Memory B cell (primary cell): Measurements from ENCODE around the gene RAPGEF1.
"Not testable (repeated sequence)": the region's sequence is repeated elsewhere in the genome, so short reads cannot be mapped to it uniquely, and the experiment has no call there.

ENCODE experiments used
- ATAC-seq: fragments of 150-1000 bp; cut with Tn5 transposase; 2 replicates; pipeline ENCODE4 v1.10.0; 2021; ENCODE audit warnings: low read depth, mild to moderate bottlenecking, moderate library complexity
- DNase-seq, 2 donors: peaks; one replicate each; pipeline ENCODE4 v3.0.0; 2022; ENCODE audit warnings: low spot score in 2 of 2
- H3K27ac Mint-ChIP-seq: one replicate; pipeline ENCODE4 v1.8.0; 2022; ENCODE audit warnings: mild to moderate bottlenecking, moderate library complexity, mixed read lengths
- H3K27me3 Mint-ChIP-seq: one replicate; pipeline ENCODE4 v1.8.0; 2022; ENCODE audit warnings: mixed read lengths
- H3K36me3 Mint-ChIP-seq: one replicate; pipeline ENCODE4 v1.8.0; 2022; ENCODE audit warnings: mild to moderate bottlenecking, mixed read lengths
- H3K4me1 Mint-ChIP-seq: one replicate; pipeline ENCODE4 v1.8.0; 2022; ENCODE audit warnings: mixed read lengths
- H3K4me3 Mint-ChIP-seq: one replicate; pipeline ENCODE4 v1.8.0; 2022; ENCODE audit warnings: mild to moderate bottlenecking, moderate library complexity, mixed read lengths
- H3K9me3 Mint-ChIP-seq: one replicate; pipeline ENCODE4 v1.8.0; 2022; ENCODE audit warnings: mixed read lengths

The RAPGEF1 gene

DNA sequence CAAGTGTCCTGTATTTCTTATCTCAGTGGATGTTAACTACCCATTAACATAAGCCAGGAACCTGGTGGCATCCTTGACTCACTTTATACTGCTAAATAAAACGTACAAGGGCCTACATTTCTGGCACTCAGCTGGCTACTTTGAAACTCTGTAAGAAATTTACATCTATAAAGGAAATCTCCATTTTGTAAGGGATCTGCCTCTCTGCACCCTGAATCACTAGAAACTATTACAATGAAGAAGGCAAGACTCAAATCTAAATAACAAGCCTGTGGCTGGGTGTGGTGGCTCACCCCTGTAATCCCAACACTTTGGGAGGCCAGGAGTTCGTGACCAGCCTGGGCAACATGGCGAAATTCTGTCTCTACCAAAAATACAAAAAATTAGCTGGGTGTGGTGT lies 51.5 kb downstream of the RAPGEF1 start:
- H3K36me3 Mint-ChIP-seq: peaks cover 3% of the 10 kb centered on the region
- no peaks in the 10 kb centered on the region for H3K9me3 Mint-ChIP-seq
- ATAC-seq: no peak
- H3K4me1 Mint-ChIP-seq: peaks cover 54% of the 10 kb centered on the region
- DNase-seq: no peak
- no peak overlapping the region for H3K4me3 Mint-ChIP-seq
- peak overlapping the region; percentile 93 for H3K27ac Mint-ChIP-seq
- no peaks in the 10 kb centered on the region for H3K27me3 Mint-ChIP-seq

DNA sequence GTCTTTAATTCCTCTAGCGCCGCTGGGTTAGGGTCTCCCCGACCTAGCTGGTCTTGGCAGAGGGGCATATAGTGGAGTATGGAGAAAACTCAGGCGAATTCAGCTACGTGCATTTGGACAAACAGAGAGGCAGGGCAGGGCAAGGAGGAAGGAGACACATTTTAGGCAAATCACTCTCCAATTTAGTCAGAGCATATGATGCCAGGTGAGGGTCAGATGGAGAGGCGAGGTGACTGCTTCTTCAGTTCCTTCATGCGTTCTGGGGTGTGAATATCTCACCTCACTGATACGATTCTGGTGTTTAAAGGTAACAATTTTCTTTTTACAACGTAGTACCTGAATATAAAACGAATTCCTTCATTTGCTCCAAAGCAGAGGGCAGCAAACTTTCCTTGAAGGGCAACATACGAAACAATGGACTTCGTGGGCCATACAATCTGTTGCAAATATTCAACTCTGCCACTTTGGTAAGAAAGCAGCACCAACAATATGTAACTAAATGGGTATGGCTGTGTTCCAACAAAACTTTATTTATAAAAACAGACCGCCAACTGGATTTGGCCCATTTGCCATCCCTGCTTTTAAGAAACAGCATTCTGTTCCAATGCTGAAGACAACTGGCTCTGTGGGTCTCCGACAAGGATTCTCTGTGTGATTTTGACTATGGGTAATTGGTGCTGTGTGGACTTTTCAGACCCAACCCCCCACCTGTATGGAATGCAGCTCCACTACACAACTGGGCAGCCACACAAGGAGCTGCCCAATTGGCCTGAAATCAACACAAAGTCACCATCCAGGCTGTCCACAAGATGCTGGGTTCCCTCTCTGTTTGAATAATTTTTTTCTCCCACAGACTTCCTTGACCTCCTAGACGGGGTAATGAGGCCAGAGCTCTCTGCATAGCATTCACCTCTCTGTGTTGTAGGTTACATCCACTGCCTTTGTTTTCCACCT lies 53.8 kb downstream of the RAPGEF1 start:
- H3K4me1 Mint-ChIP-seq: peaks cover 55% of the 10 kb centered on the region
- peaks cover 3% of the 10 kb centered on the region for H3K36me3 Mint-ChIP-seq

DNA sequence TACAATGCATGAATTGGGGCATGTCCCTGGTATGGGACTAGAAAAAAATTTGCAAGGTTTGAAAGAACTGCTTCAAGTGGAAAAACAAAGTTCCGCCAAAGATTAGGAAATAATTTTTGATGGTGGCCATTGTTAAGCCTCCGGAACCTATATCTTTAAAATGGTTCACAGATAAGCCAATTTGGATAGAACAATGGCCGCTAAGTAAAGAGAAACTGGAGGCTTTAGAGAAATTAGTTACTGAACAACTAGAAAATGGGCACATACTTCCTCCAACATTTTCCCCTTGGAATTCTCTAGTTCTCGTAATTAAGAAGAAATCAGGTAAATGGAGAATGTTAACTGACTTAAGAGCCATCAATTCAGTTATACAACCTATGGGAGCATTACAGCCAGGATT lies 56.8 kb downstream of the RAPGEF1 start:
- H3K36me3 Mint-ChIP-seq, DNase-seq, H3K27me3 Mint-ChIP-seq, ATAC-seq, H3K4me3 Mint-ChIP-seq, H3K9me3 Mint-ChIP-seq: not testable (repeated sequence)
- H3K4me1 Mint-ChIP-seq: peaks cover 67% of the 10 kb centered on the region
- H3K27ac Mint-ChIP-seq: peak overlapping the region; percentile 35

More for the DNA sequence above, 53.8 kb downstream of the RAPGEF1 start:
- peak; percentile 97 for ATAC-seq
- DNase-seq: no peak
- Mint-ChIP-seq H3K4me3 (peak overlapping the region; percentile 75), H3K27me3 (no peaks in the 10 kb centered on the region), H3K27ac (peak overlapping the region; percentile 93), H3K9me3 (no peaks in the 10 kb centered on the region)

DNA sequence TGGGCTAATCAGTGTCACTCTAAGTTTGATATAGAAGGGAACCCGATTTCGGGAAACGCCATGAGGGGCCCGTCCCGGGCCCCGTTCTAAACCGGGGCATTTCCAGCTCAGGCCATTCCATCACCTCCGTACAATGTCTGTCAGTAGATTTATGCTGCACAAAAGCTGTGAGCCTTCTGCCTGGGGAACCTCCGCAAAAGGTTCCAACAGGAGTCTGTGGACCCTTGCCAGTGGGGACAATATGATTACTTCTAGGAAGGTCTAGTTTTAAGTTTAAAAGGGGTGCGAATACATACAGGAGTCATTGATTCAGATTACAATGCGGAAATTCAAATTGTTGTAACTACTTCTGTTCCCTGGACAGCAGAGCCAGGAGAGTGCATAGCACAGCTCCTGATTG lies 57.6 kb downstream of the RAPGEF1 start:
- no peaks in the 10 kb centered on the region for H3K9me3 Mint-ChIP-seq
- H3K4me1 Mint-ChIP-seq: peaks cover 68% of the 10 kb centered on the region
- no peak overlapping the region for H3K4me3 Mint-ChIP-seq
- H3K27me3 Mint-ChIP-seq: no peaks in the 10 kb centered on the region
- ATAC-seq: no peak
- H3K27ac Mint-ChIP-seq: peak overlapping the region; percentile 97
- no peaks in the 10 kb centered on the region for H3K36me3 Mint-ChIP-seq
- DNase-seq: no peak

DNA sequence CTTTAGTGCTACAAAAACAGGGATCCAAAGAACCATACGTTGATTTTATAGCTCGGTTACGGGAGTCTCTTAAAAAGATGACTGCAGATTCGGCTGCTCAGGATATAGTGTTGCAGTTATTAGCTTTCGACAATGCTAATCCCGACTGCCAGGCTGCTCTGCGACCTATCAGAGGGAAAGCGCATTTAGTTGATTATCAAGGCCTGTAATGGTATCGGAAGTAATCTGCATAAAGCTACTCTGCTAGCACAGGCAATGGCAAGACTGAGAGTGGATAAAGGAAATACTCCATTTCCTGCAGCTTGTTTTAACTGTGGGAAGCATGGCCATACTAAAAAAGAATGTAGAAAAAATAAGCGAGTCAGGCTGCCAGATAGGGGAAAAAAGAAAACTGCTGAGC lies 58.0 kb downstream of the RAPGEF1 start:
- Mint-ChIP-seq H3K4me1 (peaks cover 72% of the 10 kb centered on the region), H3K4me3 (peak overlapping the region; percentile 2), H3K27ac (peak overlapping the region; percentile 97)
- ATAC-seq, H3K9me3 Mint-ChIP-seq, H3K36me3 Mint-ChIP-seq, H3K27me3 Mint-ChIP-seq, DNase-seq: not testable (repeated sequence)

DNA sequence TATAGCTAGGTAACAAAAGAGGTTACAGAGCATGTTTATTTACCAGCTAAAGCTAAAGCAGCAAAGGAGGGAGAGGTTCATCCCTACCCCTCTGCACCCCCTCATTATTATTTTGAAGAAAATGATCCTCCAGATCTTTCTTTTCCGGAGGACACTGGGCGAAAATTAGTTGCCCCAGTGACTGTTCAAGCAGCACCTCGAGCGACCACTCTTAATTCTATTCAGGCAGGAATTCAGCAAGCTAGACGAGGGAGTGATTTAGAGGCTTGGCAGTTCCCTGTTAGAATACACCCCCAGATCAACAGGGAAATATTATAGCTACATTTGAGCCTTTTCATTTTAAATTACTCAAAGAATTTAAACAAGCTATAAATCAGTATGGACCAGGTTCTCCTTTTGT lies 58.8 kb downstream of the RAPGEF1 start:
- DNase-seq, ATAC-seq, H3K4me3 Mint-ChIP-seq, H3K9me3 Mint-ChIP-seq, H3K27me3 Mint-ChIP-seq, H3K36me3 Mint-ChIP-seq: not testable (repeated sequence)
- Mint-ChIP-seq H3K4me1 (peaks cover 75% of the 10 kb centered on the region), H3K27ac (peak overlapping the region; percentile 97)

DNA sequence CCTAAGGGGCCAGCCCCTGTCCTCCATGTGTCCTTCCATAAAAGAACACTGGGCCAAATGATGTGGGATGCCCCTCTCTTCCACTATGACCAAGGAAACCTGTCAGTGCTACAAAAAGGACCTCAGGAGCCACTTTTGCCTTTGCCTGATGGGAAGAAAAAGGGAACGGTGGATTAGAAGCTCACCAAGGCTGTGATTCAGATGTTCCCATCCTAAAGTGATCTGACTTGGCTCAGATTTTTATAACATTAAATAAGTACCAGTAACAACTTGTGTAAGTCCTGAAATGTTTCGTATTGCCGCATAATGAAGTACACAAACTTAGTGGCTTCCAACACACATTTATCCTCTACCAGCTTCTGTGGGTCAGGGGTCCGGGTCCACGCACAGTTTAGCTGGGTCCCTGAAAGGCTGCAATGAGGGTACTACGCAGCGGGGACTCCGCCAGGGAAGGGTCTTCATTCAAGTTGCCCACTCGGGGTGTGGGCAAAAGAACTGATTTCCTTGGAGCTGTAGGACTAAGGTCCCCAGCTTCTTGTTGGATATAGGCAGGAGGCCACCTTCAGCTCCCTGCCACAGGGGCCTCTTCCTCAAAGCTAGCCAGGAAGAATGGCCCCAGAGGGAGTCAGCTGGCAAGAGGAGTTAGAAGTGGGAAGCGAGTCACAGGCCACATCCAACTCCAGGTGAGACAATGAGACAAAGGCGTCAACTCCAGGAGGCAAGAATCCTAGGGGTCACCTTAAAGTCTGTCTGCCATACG lies 60.4 kb downstream of the RAPGEF1 start:
- ATAC-seq: no peak
- H3K9me3 Mint-ChIP-seq: no peaks in the 10 kb centered on the region
- no peak overlapping the region for H3K4me3 Mint-ChIP-seq
- peak overlapping the region; percentile 97 for H3K27ac Mint-ChIP-seq
- H3K36me3 Mint-ChIP-seq: peaks cover 7% of the 10 kb centered on the region
- no peaks in the 10 kb centered on the region for H3K27me3 Mint-ChIP-seq
- DNase-seq: no peak
- peaks cover 76% of the 10 kb centered on the region for H3K4me1 Mint-ChIP-seq

DNA sequence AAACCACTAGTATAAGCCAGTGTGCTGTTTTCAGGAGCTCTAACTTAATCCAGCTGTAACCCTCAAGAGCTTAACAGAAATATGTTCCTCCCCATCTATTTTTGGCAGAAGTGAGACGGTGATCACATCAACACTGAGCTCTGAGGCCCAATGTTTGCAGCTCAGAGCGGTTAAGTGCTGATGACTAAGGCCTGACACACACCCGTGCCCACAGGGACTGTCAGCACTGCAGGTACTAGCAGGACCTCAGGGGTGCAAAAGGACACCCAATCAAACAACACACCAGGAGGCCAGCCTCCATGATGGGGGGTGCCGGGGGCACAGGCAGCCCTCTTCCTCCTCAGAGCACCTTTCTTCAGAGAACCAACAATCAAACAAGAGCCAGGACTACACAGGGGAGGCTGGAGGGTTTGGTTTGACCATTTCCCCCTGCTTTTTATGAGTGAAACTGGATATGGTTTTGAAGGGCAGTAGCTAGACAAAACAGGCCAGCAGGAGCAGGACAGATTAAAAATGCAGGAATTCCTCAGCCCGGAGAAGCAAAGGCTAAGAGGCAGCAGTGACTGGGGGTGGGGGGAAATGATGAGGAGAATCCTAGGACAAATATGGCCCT lies 61.3 kb downstream of the RAPGEF1 start:
- ATAC-seq (peak; percentile 67), DNase-seq (peak in 1 of 2 donors; percentile 30)
- Mint-ChIP-seq H3K36me3 (peaks cover 7% of the 10 kb centered on the region), H3K27ac (peak overlapping the region; percentile 97), H3K27me3 (no peaks in the 10 kb centered on the region), H3K9me3 (no peaks in the 10 kb centered on the region), H3K4me1 (peaks cover 74% of the 10 kb centered on the region), H3K4me3 (peak overlapping the region; percentile 69)

DNA sequence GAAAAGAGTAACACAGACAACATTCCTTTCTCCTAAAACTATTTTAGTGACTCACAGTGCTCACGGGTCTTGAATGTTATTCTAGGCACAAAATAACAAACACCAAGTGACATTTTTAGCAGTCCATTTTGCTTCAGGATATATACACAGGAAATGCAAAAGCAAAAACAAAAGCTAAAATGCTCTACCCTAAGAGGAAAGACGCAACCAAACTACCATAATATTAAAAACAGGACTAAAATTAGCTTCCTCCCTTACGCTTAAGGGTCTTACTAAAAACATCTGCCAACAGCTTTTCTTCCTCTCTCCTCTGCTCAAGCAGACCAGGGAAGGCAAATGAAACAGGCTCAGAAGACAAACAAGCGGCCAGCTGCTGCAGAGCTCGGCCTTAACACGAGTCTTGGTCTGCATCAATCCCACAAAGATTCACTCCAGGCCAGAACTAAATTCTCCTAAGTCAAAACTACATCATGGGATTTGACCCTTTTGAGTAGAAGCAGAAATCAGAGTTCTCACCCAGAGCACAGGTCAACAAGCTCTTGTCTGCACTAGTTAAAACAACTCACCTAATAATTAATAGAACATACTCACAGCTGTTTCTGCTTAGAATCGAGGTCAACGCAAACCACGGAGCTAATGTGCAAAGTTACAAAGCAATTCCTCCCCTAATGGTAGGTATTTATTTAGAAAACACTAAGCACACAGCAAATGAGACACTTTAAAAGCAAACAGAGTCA lies 62.3 kb downstream of the RAPGEF1 start:
- peak overlapping the region; percentile 99 for H3K4me3 Mint-ChIP-seq
- ATAC-seq: peak; percentile 51

DNA sequence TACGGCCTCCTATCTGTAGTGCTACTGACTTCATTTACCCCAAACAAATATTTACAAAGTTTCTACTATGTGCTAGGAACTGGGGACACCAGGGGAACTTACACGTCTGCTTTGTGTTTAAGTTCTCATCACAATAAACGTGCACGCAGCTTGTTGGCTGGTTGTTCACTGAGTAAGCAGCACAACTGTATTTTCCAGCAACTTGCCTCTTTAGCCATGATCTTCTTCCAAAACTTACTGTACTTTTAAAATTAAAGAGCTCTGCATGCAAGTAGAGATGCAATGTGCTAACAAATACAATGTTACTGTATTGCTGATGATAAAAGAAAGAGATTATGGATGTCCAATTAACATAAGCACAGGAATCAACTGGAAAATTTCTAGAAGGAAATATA lies 62.8 kb downstream of the RAPGEF1 start:
- Mint-ChIP-seq H3K36me3 (peaks cover 10% of the 10 kb centered on the region), H3K4me3 (peak overlapping the region; percentile 99), H3K27me3 (no peaks in the 10 kb centered on the region), H3K27ac (peak overlapping the region; percentile 97), H3K9me3 (no peaks in the 10 kb centered on the region), H3K4me1 (peaks cover 83% of the 10 kb centered on the region)
- ATAC-seq: no peak
- DNase-seq: no peak

More for the DNA sequence above, 62.3 kb downstream of the RAPGEF1 start:
- peaks cover 7% of the 10 kb centered on the region for H3K36me3 Mint-ChIP-seq
- H3K27ac Mint-ChIP-seq: peak overlapping the region; percentile 97
- DNase-seq: no peak
- H3K4me1 Mint-ChIP-seq: peaks cover 81% of the 10 kb centered on the region
- no peaks in the 10 kb centered on the region for H3K9me3 Mint-ChIP-seq
- no peaks in the 10 kb centered on the region for H3K27me3 Mint-ChIP-seq

DNA sequence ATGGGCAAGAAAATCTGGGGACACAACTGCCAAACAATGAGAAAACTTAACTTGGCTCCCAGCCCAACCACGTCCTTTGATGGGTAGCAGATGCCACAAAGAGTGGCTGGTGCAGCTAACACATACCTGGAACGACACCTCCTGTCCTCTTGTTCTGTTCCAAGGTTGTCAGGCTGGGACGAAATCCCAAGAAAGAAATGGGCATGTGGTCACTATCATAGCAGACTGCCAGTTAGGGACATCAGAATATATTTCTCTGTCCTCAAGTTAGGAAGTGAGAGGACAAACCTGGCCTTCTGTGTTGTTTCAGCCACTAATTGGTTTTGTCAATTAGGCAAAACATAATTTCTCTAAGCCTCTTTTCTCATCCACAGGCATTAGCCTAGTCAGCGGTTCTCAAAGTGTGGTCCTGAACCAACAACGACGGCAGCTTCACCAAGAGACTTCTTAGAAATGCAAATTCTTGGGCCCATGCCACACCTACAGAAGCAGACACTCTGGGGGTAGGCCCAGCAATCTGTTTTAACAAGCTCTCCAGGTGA lies 63.4 kb downstream of the RAPGEF1 start:
- no peak for DNase-seq
- no peaks in the 10 kb centered on the region for H3K9me3 Mint-ChIP-seq

DNA sequence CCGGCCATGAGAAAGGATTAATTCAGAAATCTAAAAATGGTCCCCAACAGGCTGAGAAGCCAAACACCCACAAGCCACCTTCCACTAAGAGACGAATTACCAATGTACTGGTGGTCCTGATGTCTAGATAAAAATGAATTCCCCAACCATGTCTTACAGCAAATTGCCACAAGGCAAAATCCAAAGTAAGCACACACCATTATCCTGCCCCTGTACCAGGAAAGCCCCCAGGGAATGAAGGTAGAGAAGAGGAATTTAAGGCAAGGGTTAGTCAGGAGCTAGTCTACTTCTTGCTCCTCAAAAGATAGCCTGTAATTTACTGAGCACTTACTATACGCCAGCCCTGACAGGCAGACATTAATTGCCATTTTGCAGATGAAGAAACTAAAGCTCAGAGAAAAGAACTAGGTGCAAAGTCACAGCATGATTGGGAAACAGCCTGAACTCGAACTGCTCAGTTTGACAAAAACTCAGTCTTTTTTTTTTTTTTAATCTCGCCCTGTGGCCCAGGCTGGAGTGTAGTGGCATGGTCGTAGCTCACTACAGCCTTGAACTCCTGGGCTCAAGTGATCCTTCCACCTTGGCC lies 64.3 kb downstream of the RAPGEF1 start:
- no peaks in the 10 kb centered on the region for H3K27me3 Mint-ChIP-seq
- H3K4me1 Mint-ChIP-seq: peaks cover 82% of the 10 kb centered on the region
- peak overlapping the region; percentile 99 for H3K4me3 Mint-ChIP-seq
- H3K36me3 Mint-ChIP-seq: peaks cover 13% of the 10 kb centered on the region
- DNase-seq (no peak), ATAC-seq (no peak)
- H3K27ac Mint-ChIP-seq: peak overlapping the region; percentile 97
- no peaks in the 10 kb centered on the region for H3K9me3 Mint-ChIP-seq

More for the DNA sequence above, 63.4 kb downstream of the RAPGEF1 start:
- peak overlapping the region; percentile 99 for H3K4me3 Mint-ChIP-seq
- H3K36me3 Mint-ChIP-seq: peaks cover 10% of the 10 kb centered on the region
- H3K27ac Mint-ChIP-seq: peak overlapping the region; percentile 97
- H3K4me1 Mint-ChIP-seq: peaks cover 82% of the 10 kb centered on the region
- H3K27me3 Mint-ChIP-seq: no peaks in the 10 kb centered on the region
- peak; percentile 50 for ATAC-seq
